A673 (cell line): ENCODE results near the gene DAD1. TPM values are rescaled to one million over a fixed set of nuclear protein-coding genes. Genes with fewer than 3 reads are reported as not detected.

ENCODE experiments used
- BruUV-seq: library from RNA; stranded (reverse); fragments of 400-500 nt; replicated peaks from 2 replicates; lab custom pipeline; 2021; lab: Mats Ljungman, UMichigan
- CTCF ChIA-PET: fragments of 300-600 bp; sonication (Branson Sonifier 250); formaldehyde crosslinking; loops from one replicate; lab custom pipeline; 2022; ENCODE audit warnings: antibody characterized with exemption; lab: Charles Lee
- POLR2A ChIA-PET: fragments of 300-600 bp; sonication (Branson Sonifier 250); formaldehyde crosslinking; loops from one replicate; lab custom pipeline; 2022; ENCODE audit warnings: antibody characterized with exemption; ENCODE audit not compliant: low non-redundant PET; lab: Charles Lee
- DNase-seq: peaks from one replicate; pipeline ENCODE4 v3.0.0-alpha.2; 2015; ENCODE audit warnings: low spot score
- H3K27ac ChIP-seq: fragments of 200-600 bp; sonication (generic); 2 replicates; pipeline ENCODE4 v1.5.1; 2016; ENCODE audit warnings: mixed run types, low read depth, mild to moderate bottlenecking, mixed read lengths, antibody characterized with exemption, low read length; ENCODE audit not compliant: poor library complexity, severe bottlenecking
- H3K27me3 ChIP-seq: fragments of 200-600 bp; sonication (generic); replicated peaks from 2 replicates; pipeline ENCODE4 v1.6.1; 2017; ENCODE audit warnings: mixed run types, low read depth, mild to moderate bottlenecking, mixed read lengths, antibody characterized with exemption, low read length; ENCODE audit not compliant: insufficient read depth, poor library complexity
- H3K36me3 ChIP-seq: fragments of 200-600 bp; sonication (generic); 2 replicates; pipeline ENCODE4 v1.6.1; 2016; ENCODE audit warnings: mixed run types, mild to moderate bottlenecking, mixed read lengths, antibody characterized with exemption, low read length; ENCODE audit not compliant: insufficient read depth, poor library complexity, severe bottlenecking
- H3K4me1 ChIP-seq: fragments of 200-600 bp; sonication (generic); 2 replicates; pipeline ENCODE4 v1.6.1; 2017; ENCODE audit warnings: mixed run types, mild to moderate bottlenecking, mixed read lengths, antibody characterized with exemption, low read length; ENCODE audit not compliant: insufficient read depth, poor library complexity, severe bottlenecking
- H3K4me3 ChIP-seq: fragments of 200-600 bp; sonication (generic); 2 replicates; pipeline ENCODE4 v1.5.1; 2016; ENCODE audit warnings: low read depth, mixed run types, mild to moderate bottlenecking, mixed read lengths, low read length; ENCODE audit not compliant: poor library complexity, severe bottlenecking
- H3K9me3 ChIP-seq: fragments of 200-600 bp; sonication (generic); 2 replicates; pipeline ENCODE4 v1.6.1; 2016; ENCODE audit warnings: mixed run types, low read depth, mild to moderate bottlenecking, mixed read lengths, antibody characterized with exemption, low read length; ENCODE audit not compliant: poor library complexity, severe bottlenecking
- EZH2 ChIP-seq: fragments of 200-600 bp; sonication (generic); IDR thresholded peaks from 2 replicates; pipeline ENCODE4 v1.6.1; 2017; ENCODE audit warnings: borderline replicate concordance, low read depth, mild to moderate bottlenecking, mixed read lengths, antibody characterized with exemption, low read length; ENCODE audit not compliant: poor library complexity, severe bottlenecking
- intact Hi-C: fragments of 100-400 bp; cut with micrococcal nuclease; formaldehyde crosslinking; loops from one replicate; pipeline ENCODE4 v1.10.0; 2022; ENCODE audit not compliant: unreplicated experiment
- total RNA-seq: library from RNA; stranded (reverse); gene quantifications from 2 replicates; pipeline ENCODE4 v1.2.3, GENCODE V29; 2021
- TF ChIP-seq, protein P1 (sequence below): fragments of 300-800, 200-600 bp; sonication (generic); conservative IDR thresholded peaks from 2 replicates; pipeline ENCODE4 v1.5.1; 2017; ENCODE audit warnings: low read depth, mild to moderate bottlenecking, antibody characterized with exemption, low read length, moderate library complexity, mixed read lengths

Gene DAD1
- total RNA-seq, 1 experiment from 2014 or later, result 261 TPM

DNA sequence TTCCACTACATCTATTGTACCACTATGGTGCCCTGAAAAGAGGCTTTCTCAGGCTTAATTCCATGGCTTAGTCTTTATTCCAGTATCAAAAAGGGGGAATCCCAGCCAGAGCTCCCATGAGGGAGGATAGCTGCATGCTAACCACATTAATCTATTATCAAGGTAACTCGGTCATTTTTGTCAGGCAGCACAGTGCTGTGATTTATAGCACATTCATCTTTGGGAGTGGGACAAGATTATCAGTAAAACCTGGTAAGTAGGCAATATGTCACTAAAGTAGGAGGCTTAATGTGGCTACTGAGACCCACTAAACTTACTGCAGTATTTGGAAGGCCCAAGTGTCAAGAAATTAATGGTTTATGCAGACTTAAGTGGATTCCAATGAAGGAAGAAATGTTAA lies 58.9 kb downstream of the DAD1 start:
- Histone ChIP-seq H3K36me3 (no peaks in the 10 kb centered on the region), H3K4me3 (no peak overlapping the region), H3K4me1 (peaks cover 11% of the 10 kb centered on the region), H3K9me3 (no peaks in the 10 kb centered on the region), H3K27ac (no peak overlapping the region), H3K27me3 (no peaks in the 10 kb centered on the region)
- POLR2A ChIA-PET, result no interaction called here
- intact Hi-C loops, result no loop called here
- DNase-seq, result no peak
- BruUV-seq, result no TSS peak
- TF ChIP-seq EZH2, result no peak
- TF ChIP-seq, protein P1, sequence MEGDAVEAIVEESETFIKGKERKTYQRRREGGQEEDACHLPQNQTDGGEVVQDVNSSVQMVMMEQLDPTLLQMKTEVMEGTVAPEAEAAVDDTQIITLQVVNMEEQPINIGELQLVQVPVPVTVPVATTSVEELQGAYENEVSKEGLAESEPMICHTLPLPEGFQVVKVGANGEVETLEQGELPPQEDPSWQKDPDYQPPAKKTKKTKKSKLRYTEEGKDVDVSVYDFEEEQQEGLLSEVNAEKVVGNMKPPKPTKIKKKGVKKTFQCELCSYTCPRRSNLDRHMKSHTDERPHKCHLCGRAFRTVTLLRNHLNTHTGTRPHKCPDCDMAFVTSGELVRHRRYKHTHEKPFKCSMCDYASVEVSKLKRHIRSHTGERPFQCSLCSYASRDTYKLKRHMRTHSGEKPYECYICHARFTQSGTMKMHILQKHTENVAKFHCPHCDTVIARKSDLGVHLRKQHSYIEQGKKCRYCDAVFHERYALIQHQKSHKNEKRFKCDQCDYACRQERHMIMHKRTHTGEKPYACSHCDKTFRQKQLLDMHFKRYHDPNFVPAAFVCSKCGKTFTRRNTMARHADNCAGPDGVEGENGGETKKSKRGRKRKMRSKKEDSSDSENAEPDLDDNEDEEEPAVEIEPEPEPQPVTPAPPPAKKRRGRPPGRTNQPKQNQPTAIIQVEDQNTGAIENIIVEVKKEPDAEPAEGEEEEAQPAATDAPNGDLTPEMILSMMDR, result no peak
- CTCF ChIA-PET, result no interaction called here

DNA sequence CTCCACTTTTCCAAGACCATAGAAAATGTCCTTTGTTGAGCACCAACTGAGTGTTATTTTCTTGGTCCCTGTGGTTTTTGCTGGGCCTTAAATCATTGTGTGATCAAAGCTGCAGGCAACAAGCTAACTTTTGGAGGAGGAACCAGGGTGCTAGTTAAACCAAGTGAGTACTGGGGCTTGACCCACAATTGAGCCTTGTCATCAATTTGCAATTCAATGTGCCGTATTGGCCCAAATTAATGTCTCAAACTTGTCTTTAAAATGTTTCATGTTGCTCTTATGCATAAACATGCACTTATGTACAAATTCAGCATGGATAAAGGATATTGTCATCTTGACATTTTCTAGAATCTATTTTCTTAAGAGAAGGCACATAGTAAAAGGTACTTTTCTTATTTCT lies 62.3 kb downstream of the DAD1 start:
- H3K27ac ChIP-seq, result no peak overlapping the region
- BruUV-seq, result no TSS peak
- peaks cover 18% of the 10 kb centered on the region for H3K4me1 ChIP-seq
- ChIA-PET CTCF (no interaction called here), POLR2A (no interaction called here)
- no peaks in the 10 kb centered on the region for H3K9me3 ChIP-seq
- H3K4me3 ChIP-seq, result no peak overlapping the region
- intact Hi-C loops, result no loop called here
- no peak for DNase-seq
- TF ChIP-seq EZH2, result no peak
- TF ChIP-seq, protein P1, result no peak
- no peaks in the 10 kb centered on the region for H3K27me3 ChIP-seq
- H3K36me3 ChIP-seq, result no peaks in the 10 kb centered on the region

DNA sequence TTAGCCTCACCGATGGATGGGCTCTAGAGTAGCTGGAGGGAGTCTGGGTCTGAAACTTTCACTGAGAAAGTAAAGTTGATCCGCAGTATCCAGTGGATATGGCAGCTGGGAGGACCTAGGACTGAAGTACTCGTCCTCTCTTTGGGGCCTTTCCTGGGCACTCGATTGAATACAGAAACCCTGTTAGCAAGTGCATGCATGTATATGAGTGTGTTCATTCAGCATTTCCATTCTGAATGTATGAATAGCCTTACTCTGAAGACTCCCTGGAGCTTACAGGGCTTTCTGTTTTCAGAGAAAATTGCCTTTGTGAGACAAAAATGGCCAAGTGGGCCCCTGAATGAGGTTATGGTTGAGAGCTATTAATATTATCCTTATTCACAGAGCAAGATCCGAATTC lies 62.8 kb downstream of the DAD1 start:
- ChIA-PET POLR2A (no interaction called here), CTCF (no interaction called here)
- Histone ChIP-seq H3K27ac (no peak overlapping the region), H3K4me3 (no peak overlapping the region), H3K36me3 (no peaks in the 10 kb centered on the region), H3K27me3 (no peaks in the 10 kb centered on the region), H3K4me1 (peaks cover 23% of the 10 kb centered on the region), H3K9me3 (no peaks in the 10 kb centered on the region)
- no peak for TF ChIP-seq EZH2
- TF ChIP-seq, protein P1, result no peak
- no peak for DNase-seq
- no TSS peak for BruUV-seq
- intact Hi-C loops, result no loop called here
